Measurements from ENCODE around the gene GALNT15. TPM values are rescaled to one million over a fixed set of nuclear protein-coding genes. Genes with fewer than 3 reads are reported as not detected.

GALNT15 gene
- polyA plus RNA-seq, 1 of the 3 experiments (the other 2 are of a cell fraction), result 4.7 TPM

DNA sequence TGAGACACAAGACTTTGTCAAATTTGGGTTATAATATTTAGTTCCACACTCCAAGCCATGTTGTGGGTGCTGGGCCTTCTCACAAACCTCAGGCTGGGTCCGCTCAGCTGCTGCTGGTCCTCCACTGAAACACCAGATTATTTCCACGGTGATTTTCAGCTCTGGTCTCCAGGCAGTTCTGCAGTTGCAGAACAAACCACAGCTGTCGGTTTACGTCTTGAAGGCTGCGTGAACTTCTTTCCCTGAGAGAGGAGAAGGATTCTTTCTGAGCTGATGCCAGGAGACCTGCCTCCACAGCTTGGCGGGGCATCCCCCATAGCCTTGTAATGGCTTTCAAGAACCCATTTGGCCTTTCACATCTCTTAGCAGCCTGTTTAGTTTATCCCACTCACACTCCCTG lies 16.2 kb downstream of the GALNT15 start:
- H2AFZ ChIP-seq (ENCODE audit: low read depth), result no peak overlapping the region
- H3K9ac ChIP-seq, result no peak overlapping the region
- no peak overlapping the region for H3K4me2 ChIP-seq
- TF ChIP-seq POLR2AphosphoS5 (IDR thresholded peaks at IDR 0.05; ENCODE audit: low read depth, low read length) (no peak), ZBTB33 (IDR thresholded peaks at IDR 0.05; ENCODE audit: borderline replicate concordance, low read depth) (no peak), TEAD4 (IDR thresholded peaks at IDR 0.05; ENCODE audit: borderline replicate concordance, insufficient read depth) (no peak), TAF1 (IDR thresholded peaks at IDR 0.05; ENCODE audit: borderline replicate concordance, low read depth, low read length) (no peak), GABPA (IDR thresholded peaks at IDR 0.05; ENCODE audit: low read depth) (no peak), FOSL2 (IDR thresholded peaks at IDR 0.05; ENCODE audit: borderline replicate concordance, low read depth) (no peak), FOXJ3 (CRISPR knock-in tag; IDR thresholded peaks at IDR 0.05) (no peak), RXRA (IDR thresholded peaks at IDR 0.05; ENCODE audit: borderline replicate concordance, low read depth) (no peak), NFIC (IDR thresholded peaks at IDR 0.05; ENCODE audit: borderline replicate concordance) (no peak), TCF12 (IDR thresholded peaks at IDR 0.05) (no peak), ELF1 (IDR thresholded peaks at IDR 0.05) (no peak), FOXM1 (IDR thresholded peaks at IDR 0.05; ENCODE audit: low read depth) (no peak)
- no peaks in the 10 kb centered on the region for H3K9me3 ChIP-seq
- ChIA-PET POLR2A (no interaction called here), CTCF (interaction anchor here (1.8 to 2.3 kb wide), 2 partner anchors 12 to 141 kb away, joined by 4 to 5 read pairs; no protein-coding TSS in a partner anchor)
- H3K4me3 ChIP-seq (ENCODE audit: low read depth in 2 of 2, low read length in 1 of 2), result no peak overlapping the region
- no peaks in the 10 kb centered on the region for H3K9me2 ChIP-seq
- H4K20me1 ChIP-seq (ENCODE audit: insufficient read depth), result no peaks in the 10 kb centered on the region
- H3K36me3 ChIP-seq (replicated peaks in 1 of 2; ENCODE audit: control insufficient read depth in 1 of 2, insufficient read depth in 2 of 2, low read length in 1 of 2), result no peaks in the 10 kb centered on the region
- WGBS (ENCODE audit: low lambda C conversion rate), result 98% methylated on average over 5 of the region's 6 CpGs
- DNase-seq, result no peak
- H3K79me2 ChIP-seq (ENCODE audit: insufficient read depth), result no peaks in the 10 kb centered on the region
- H3K4me1 ChIP-seq (ENCODE audit: control insufficient read depth in 1 of 2, insufficient read depth in 2 of 2, low read depth in 1 of 2, low read length in 1 of 2), result peaks cover 0 to 9% of the 10 kb centered on the region in 2 experiments; a peak in 1 of 4 replicates
- peaks cover 3% of the 10 kb centered on the region for H3F3A ChIP-seq (replicated peaks; ENCODE audit: insufficient read depth)
- no peaks in the 10 kb centered on the region for H3K27me3 ChIP-seq (ENCODE audit: insufficient read depth)
- H3K27ac ChIP-seq (ENCODE audit: low read depth in 2 of 2, low read length in 1 of 2), result no peak overlapping the region

DNA sequence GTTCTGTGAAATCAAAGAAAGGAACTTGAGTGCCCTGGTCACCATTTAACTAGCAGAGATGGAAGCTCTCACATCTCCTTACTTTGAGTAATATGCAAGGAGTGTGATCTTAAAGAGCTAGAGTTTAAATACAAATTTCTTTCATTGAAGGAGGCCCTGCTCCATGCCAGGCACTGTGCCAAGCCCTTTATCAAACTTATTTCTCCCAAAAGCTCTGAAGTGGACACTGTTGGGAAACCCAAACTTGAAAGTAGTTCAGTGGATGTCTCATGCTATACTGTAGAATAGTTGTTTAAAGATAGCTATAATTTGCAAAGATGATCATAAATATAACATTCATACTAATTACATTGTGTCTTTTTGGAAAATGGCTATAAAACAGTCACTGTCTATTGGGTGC lies 17.1 kb downstream of the GALNT15 start:
- no peak overlapping the region for H3K4me2 ChIP-seq
- no peaks in the 10 kb centered on the region for H3K9me3 ChIP-seq
- no peaks in the 10 kb centered on the region for H4K20me1 ChIP-seq (ENCODE audit: insufficient read depth)
- ChIA-PET POLR2A (no interaction called here), CTCF (interaction anchor here (1.8 kb wide), 1 partner anchor 13 kb away, joined by 4 read pairs; no protein-coding TSS in a partner anchor)
- H2AFZ ChIP-seq (ENCODE audit: low read depth), result no peak overlapping the region
- no peak for DNase-seq
- no peak for TF ChIP-seq CHD2 (IDR thresholded peaks at IDR 0.05; ENCODE audit: low read length, partially characterized antibody)
- H3F3A ChIP-seq (replicated peaks; ENCODE audit: insufficient read depth), result no peaks in the 10 kb centered on the region
- H3K36me3 ChIP-seq (replicated peaks in 1 of 2; ENCODE audit: control insufficient read depth in 1 of 2, insufficient read depth in 2 of 2, low read length in 1 of 2), result no peaks in the 10 kb centered on the region
- no peaks in the 10 kb centered on the region for H3K79me2 ChIP-seq (ENCODE audit: insufficient read depth)
- no peak overlapping the region for H3K27ac ChIP-seq (ENCODE audit: low read depth in 2 of 2, low read length in 1 of 2)
- H3K9me2 ChIP-seq, result no peaks in the 10 kb centered on the region
- H3K9ac ChIP-seq, result no peak overlapping the region
- H3K4me1 ChIP-seq (ENCODE audit: control insufficient read depth in 1 of 2, insufficient read depth in 2 of 2, low read depth in 1 of 2, low read length in 1 of 2), result 0 out of 4 replicates have a peak, but pooled peaks cover 0 to under 1% of the 10 kb centered on the region in 2 experiments
- no peak overlapping the region for H3K4me3 ChIP-seq (ENCODE audit: low read depth in 2 of 2, low read length in 1 of 2)
- H3K27me3 ChIP-seq (ENCODE audit: insufficient read depth), result no peaks in the 10 kb centered on the region
